NCI-H1417 treated with DMSO at 0.1 percent for 48 hours (cell line): ENCODE results near the gene ERN1.
"Not testable (repeated sequence)": the region's sequence is repeated elsewhere in the genome, so short reads cannot be mapped to it uniquely, and the experiment has no call there.

Experiments used
- DNase-seq: peaks from one replicate; lab custom pipeline; 2025; lab: John Stamatoyannopoulos, UW

The ERN1 gene

DNA sequence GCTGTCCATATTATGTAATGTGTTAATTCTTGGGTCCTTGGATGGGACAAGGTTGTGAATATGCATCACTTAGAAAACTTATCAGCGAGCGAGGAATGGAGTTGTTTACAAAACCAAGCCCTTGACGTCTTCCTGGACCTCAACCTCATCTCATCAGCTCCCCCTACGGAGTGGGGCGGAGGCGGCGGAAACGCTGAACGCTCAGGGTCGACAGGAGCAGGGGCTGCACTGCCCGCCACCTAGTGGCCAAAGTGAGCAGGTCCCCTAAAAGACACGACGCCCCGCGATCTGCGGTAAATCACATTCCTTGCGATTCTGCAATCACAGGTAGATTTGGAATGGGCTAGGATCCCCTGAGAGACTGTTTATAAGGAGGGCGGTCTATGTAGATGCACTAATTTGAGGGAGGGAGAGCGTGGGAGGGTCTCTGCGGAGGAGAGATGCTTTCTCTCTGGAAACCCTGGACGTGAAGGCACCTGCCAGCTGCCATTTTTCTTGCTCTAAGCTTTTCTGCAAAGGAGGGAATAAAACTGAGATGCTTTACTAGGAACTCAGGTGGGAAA, 104.1 kb downstream of the ERN1 start:
- no peak for DNase-seq

DNA sequence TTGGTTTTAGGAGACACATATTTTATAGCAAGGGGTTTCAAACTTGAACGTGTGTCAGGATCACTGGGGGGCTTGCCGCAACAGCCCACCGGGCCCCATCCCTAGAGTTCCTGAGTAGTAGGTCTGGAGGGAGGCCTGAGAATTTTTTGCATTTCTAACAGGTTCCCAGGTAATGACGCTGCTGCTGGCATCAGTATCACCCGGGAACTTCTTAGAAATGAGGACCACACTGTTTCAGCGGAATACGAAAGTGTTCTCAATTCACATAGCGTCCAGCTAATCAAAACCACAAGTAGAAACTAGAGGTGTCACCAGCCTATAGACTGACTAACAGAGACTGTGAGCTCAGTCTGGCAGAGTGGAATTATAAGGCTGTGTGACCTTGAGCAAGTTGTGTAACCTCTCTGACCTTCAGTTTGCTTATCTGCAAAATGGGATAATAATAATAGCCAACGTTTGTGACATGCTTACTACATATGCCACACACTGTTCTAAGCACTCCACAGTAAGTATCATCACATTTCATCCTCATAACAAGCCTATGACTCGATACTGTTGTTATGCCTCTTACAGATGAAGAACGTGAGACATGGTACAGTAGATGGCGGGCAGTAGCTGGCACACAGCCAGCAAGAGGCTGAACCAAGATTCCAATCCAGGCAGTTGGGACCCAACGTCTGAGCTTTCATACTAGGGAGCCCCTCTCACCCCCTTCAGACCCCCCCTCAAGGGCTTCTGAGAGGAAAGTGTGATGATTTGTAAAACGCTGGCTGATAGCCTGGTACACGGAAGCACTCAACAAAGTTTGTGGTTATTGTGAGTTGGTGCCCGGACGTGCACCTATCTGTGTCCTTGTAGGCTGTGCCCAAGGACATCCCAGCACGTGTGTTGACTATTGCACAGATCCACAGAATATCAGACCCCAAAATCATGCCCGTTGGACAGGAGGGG, 104.9 kb downstream of the ERN1 start:
- no peak for DNase-seq

DNA sequence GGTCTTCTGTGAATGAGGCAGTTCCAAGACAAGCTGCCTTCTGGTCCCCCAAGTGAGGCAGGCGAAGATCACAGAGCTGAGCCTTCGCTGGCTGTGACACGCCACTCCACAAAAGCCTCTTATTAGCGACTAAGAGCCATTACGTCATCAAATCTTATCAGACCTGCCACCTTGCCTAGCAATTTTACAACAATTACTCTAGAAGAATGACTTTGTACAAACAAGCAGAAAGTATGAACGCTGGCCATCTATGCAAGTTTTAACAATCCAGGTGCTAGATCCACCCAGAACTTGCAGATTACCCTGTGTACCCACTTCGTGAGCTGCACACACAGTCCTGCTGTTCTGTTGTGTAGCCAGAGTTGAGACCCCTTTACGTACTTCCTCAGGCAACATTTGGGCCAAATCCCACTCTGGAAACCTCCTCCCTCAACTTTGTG, 105.7 kb downstream of the ERN1 start:
- no peak for DNase-seq

DNA sequence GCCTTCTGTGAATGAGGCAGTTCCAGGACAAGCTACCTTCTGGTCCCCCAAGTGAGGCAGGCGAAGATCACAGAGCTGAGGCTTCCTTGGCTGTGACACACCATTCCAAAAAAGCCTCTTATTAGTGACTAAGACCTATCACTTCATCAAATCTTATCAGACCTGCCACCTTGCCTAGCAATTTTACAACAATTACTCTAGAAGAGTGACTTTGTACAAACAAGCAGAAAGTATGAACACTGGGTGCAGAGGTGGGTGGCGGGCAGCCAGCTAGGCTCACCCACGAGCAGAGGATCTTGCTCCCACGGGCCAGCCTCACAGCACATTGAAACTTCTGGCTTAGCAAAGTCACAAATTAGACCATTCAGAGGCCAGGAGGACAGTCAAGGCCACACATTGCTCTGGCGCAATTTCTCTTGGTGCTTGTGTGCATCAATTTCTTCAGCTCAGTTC, 107.3 kb downstream of the ERN1 start:
- DNase-seq: no peak

DNA sequence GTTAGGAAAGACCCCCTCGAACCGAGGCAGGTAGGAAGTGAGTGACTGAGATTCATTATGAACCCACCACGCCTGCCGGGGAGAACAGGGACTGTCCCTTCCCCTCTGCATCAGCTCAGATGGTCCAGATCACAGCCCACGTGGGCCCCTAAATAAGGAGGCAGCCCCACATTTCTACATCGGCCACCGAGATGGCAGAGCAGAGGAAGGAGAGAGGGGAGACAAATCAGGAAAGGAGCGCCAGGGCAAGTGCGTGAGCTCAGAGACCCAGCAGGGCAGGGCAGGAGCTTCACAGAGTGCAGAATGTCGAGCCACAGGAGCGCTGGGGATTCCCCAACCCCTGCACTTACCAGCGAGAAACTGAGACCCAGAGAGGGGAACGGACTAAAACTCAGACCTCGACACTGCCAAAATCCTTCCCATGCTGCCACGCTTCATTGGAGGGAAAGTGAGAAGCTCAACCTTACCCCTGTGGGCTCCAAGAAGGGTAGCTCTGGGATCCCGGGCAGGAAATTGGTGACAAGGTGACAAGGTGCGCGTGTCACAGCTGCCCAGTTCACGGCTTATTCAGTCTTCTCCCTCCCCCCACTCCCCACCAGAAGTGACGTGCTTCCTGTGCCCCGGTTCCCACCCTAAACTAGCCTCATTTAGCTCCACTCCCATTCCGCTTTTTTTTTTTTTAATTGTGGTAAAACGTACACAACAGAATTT, 109.7 kb downstream of the ERN1 start, which contains the start of gene ICAM2:
ICAM2 (minus strand) TSS at position 578 of the 711 bp plus-strand sequence. CDS start 13,942 bp downstream, outside the sequence.
- DNase-seq: no peak

DNA sequence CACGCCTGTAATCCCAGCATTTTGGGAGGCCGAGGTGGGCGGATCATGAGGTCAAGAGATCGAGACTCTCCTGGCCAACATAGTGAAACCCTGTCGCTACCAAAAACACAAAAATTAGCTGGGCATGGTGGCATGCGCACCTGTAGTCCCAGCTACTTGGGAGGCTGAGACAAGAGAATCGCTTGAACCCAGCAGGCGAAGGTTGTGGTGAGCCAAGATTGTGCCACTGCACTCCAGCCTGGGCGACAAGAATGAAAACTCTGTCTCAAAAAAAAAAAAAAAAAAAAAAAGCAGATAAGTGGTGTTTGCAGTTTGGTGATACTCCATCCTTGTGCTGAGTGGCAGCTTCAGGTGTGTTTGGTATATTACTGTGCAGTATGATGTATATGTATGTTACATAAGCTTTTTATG, 110.4 kb downstream of the ERN1 start:
- not testable (repeated sequence) for DNase-seq

DNA sequence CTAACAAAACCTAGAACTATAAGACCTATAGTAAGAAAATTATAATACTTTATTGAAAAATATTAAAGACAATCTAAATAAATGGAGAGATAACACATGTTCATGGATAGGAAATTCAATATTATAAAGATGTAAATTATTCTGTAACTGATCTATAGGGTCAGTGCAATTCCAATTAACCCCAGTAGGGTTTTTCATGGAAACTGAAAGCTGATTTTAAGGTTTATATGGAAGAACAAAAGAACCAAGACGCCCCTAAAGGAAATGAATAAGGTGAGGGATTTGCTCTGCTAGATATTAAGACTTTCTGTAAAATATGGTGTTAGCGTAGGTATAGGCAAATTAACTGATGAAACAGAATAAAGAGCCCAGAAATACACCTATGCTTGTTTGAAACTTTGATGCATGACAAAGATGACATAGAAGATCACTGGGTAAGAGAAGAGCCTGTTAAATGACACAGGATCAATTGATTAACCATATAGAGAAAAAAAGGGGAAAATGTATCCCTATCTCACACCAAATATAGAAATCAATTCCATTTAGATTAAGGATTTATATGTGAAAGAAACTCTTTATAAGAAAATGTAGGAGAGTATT, 112.5 kb downstream of the ERN1 start:
- DNase-seq: no peak

DNA sequence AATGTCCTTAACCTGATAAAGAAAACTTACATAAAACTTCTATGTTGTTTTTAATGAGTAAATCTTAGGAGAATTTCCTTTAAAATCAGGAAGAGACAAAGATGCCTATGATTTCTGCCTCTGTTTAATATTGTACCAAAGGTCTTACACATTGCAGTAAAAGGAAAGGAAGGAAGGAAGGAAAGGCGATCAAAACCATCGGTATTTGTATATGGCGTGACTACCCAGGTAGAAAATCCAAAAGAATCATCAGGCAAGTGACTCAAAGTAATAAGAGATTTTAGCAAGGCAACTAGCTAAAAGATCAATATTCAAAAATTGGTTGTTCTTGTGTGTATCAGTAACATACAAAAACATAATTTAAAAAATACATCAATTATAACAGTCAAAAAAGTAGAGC, 113.0 kb downstream of the ERN1 start:
- no peak for DNase-seq

DNA sequence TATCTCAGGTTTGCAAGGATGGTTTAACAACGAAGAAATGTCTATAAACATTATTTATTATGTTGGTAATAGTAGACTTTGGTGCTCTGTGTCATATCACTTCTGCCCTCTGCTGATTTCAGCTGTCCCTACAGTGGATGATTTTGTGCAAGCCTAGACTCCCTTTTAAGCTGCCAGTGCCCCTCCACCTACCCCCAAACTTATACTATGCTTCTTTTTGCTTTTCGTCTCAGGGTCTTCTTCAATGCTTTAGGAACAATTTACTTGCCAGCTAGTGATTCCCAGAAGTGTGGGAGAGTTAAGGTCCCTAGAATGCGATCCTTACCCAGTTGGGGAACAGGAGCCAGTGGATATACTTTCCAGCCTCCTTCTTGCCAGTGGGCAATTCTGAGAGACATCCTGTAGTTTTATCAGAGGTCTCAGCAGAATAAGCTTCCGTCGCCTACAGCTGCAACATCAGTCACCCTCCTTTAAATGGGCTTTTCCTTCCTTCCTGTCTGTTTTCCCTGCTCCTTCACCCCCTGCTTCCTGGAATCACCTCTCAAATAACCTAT, 113.6 kb downstream of the ERN1 start:
- DNase-seq: no peak

DNA sequence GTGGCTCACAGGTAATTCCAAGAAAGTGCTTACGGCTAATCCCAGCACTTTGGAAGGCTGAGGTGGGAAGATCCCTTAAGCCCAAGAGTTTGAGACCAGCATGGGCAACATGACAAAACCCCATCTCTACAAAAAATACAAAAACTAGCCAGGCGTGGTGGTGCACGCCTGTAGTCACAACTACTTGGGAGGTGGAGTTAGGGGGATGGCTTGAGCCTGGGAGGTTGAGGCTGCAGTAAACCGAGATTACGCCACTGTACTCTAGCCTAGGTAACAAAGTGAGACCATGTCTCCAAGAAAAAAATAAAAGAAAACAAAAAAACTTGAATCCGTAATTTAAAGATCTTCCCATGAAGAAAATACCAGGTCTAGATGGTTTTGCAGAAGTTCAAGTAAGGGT, 114.5 kb downstream of the ERN1 start:
- no peak for DNase-seq

DNA sequence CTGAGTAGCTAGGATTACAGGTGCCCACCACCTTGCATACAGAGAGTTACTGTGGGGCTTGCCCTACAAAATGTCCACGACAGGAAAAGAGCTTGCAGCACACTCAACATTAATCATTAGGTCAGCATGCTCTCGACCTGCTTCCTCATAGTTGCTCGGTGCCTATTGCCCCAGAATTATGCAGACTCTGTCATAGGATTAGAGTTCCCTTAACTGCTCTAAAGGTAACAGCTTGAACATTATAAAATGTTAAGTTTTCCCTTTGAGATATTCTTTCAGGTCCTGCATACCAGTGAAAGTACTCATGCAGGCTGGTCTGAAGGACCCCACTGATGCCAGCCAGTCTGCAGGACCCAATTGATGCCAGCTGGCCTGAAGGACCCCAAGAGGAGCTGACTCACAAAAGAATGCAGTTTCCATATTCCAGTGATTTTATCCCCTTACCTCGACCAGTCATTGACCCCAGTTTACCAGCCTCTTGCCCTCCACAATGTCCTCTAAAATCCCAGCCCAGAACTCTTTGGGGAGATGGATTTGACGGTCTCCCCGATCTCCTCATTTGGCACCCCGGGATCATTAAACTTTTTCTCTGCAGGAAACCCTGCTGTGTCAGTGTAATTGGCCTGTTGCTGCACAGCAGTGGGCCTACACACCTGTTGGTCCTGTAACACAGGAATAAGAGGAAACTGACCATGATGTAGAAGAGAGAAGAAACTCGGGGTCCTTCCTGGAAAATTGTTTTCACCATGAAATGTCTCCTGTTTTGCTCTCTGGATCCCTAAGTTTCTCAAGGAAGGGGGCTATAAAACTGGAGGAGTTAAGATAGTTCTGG, 120.2 kb downstream of the ERN1 start:
- DNase-seq: no peak

DNA sequence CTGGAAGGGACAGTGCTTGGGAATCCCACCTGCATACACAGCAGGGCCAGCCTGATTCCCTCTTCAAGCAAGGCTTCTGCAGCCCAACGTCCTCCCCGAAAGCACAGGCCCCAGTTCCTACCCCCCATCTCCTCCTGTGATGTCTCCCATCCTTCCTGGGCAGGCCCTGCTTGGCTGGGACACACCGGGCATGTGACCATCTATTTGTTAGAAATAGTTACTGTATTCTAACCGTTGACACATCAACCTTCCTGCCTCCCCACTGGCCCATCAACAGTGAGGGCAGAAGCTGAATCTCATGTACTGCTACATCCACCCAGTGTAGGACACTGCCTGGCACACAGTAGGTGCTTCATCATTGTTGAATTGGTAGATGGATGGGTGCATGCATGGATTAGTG, 121.1 kb downstream of the ERN1 start:
- no peak for DNase-seq

DNA sequence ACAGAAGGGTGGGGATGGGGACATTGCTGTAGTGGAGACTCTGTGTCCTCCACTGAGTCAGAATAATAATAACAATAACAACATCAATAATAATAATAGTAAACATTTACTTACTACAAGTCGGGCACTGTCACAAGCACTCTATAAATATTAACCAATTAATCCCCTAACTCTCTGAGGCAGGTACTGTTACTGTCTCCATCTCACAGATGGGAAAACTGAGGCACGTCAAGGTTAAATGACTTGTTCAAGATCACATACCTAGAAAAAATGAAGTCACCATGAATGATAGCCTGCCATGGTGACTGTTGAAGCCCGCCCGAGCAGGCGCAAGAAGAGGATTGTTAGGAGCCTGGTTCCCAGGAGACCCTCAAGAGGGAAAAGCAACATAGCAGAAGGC, 121.6 kb downstream of the ERN1 start:
- no peak for DNase-seq

DNA sequence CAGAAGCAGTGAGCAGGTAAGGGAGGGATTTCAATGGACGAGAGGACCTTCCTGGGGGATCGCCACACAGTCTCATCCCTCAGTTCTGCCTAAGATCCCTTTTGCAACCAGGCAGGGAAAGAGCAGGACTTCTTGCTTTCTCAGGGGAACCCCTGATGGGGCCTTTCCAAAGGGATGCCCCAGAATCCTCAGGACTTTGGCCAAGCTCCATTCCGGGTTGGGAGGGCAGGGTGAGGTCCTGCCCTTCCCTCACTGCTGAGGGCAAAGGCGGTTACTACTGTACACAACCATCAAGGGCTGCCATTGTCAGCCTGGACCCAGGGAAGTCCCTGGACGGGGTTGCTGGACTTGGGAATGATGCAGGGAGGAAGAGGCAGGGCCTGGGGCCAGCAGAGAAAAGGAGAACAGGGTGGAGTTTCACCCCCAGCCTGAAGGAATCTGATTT, 122.1 kb downstream of the ERN1 start:
- DNase-seq: no peak

DNA sequence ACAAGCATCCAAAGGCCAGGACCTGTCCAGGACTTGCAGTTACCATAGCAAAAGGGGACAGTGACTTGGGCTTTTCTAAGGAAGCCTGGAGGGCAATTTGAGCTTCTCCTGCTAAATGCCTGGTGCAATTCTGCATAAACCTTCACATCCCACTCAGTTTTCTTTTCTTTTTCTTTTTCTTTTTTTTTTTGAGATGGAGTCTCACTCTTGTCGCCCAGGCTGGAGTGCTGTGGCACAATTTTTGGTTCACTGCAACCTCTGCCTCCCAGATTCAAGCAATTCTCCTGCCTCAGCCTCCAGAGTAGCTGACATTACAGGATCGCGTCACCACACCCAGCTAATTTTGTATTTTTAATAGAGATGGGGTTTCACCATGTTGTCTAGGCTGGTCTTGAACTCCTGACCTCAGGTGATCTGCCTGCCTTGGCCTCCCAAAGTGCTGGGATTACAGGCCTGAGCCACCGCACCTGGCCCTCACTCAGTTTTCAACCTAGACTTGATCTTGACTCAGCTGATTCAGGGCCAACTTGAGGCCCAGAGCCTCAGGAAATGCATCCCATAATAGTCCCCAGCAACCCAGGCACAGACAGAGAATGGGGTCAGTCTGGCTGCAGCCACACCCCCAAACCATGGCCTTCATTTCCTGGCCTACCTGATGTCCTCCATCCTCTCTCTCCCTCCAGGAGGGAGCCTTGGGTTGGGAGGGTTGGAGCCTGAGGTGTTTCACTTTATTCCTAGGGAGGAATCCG, 122.7 kb downstream of the ERN1 start:
- DNase-seq: not testable (repeated sequence)

DNA sequence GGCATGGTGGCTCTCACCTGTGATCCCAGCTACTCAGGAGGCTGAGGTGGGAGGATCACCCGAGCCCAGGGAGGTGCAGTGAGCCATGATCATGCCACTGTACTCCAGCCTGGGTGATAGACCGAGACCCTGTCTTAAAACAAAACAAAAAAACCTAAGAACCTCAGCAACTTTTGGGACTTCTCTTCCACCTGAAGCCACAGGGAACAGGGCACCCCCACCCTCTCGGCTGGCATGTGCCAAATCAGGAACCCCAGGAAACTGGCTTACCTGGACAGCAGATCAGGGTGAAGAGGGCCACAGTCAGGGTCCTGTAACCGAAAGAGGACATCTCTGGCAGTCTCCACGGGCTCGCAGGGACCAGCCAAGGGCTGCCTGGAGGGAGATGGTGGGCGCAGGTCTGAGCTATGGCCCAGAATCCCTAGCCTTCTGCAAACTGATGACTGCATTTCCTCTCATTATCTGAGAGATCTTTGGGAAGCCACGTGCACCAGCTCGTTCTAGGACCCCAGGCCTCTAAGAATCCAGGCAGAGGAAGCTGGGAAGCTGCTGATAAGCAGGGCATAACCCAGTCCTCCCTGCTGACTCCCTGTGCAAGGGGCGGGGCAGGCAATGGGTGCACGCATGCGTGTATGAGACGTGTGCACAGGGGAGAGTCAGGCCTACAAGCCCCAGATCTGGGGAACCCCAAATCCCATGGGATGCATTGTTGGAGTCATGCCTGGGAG, 123.4 kb downstream of the ERN1 start:
- DNase-seq: no peak

DNA sequence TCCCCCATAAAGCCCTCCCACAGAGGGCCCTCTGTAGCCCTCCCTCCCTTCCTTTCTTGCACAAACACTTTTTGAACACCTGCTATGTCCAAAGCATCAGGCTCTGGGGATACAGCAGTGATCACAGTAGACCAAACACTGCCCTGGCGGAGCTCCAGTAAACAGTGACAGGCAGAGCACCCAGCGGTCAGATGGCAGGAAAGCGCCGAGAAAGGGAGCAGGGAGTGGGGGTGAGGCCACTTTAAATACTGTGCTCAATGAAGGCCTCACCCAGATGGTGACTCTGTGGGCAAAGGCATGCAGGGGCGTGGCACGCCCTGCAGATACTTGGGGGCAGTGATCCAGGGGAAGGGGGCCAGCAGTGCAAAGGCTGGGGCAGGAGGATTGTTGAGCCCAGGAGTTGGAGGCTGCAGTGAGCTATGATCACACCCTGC, 124.2 kb downstream of the ERN1 start:
- DNase-seq: no peak

DNA sequence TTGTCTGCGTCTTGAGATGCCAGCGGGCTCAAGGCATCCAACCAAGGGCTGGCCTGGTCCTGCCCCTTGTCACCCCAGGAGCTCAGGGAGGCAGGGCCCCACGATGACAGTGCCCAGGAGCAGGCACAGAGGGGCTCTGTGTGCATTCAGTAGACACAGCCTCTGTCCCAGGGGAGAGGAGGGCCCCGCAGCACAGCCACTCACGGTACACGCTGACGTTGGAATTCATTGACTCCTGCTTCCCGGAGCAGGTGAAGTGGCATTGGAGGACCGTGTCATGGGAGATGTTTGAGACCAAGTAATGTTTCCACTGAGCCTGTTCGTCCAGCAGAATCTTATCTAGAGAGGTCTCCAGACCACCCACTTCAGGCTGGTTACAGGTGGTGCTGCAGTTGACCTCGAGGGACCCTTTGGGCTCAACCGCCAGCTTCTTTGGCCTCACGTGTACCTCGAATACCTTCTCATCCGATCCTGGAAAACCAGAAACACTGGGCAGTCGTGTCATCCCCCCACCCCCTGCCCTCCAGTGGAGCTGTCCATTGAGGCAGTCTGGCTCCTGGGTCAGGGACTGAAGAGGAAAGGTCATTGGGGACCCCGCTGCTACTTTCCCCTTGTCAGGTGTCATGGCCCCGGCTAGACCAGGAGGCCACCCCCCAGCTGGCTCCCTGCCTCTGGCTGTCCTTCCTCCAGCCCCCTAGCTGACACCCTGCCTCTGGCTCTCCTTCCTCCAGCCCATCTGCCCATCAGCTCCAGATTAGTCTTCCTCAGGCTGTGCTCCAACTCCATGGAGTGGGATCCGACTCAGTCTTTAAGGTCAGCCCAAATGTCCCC, 124.8 kb downstream of the ERN1 start:
- DNase-seq: no peak
